ACHN (cell line): Measurements from ENCODE around the gene ZSWIM6.

Source experiments
- DNase-seq: peaks from one replicate; pipeline ENCODE4 v3.0.0-alpha.2; 2015
- in situ Hi-C: cut with HindIII; loops from 2 replicates; pipeline ENCODE4 v1.10.0; 2017; ENCODE audit warnings: low sequenced_read_pairs, low pct_ligation_motif_present, low pct_unique_long_range_greater_than_20kb

The ZSWIM6 gene

DNA sequence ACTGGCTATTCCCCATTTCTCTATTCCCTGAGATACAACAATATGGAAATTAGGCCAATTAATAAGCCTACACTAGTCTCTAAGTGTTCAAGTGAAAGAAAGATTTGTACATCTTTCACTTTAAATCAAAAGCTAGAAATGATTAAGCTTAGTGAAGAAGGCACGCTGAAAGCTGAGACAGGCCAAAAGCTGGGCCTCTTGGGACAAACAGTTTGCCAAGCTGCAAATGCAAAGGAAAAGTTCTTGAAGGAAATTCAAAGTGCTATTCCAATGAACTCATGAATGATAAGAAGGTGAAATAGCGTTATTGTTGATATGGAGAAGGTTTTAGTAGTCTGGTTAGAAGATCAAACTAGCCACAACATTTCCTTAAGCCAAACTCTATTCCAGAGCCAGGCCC is 256.2 kb downstream of the ZSWIM6 start:
- no peak for DNase-seq

DNA sequence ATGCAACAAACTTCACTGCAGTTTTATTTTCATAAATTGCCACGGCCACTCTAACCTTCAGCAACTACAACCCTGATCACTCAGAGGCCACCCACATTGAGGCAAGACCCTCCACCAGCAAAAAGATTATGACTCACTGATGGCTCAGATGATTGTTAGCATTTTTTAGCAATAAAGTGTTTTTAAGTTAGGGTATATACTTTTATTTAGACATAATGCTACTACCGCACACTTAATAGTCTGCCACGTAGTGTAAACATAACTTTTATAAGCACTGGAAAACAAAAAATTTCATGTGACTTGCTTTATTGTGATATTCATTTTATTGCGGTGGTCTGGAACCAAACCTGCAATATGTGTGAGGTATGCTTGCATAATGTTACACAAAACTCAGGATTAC is 257.9 kb downstream of the ZSWIM6 start:
- in situ Hi-C loops, result no loop called here
- no peak for DNase-seq

More for the DNA sequence above, 256.2 kb downstream of the ZSWIM6 start:
- in situ Hi-C loops, result no loop called here

DNA sequence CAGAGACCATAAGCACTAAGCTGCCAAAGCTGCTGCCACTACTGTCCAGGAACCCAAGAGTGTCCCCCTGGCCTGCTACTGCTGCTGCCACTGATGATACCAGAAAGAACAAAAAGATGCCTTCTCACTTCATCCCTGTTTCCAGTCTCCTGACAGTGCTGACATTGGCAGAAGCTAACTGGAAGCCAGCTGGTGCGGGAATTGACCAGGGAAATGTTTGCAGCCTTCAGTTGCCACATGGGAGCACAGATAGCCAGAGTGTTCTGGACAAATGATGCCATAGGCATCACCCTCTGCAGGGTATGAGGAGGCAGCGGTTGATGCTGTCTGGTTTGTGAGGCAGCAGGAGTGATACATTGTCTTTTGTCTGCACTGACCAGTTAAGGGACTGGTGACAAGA is 258.4 kb downstream of the ZSWIM6 start:
- no peak for DNase-seq
- in situ Hi-C loops, result no loop called here

DNA sequence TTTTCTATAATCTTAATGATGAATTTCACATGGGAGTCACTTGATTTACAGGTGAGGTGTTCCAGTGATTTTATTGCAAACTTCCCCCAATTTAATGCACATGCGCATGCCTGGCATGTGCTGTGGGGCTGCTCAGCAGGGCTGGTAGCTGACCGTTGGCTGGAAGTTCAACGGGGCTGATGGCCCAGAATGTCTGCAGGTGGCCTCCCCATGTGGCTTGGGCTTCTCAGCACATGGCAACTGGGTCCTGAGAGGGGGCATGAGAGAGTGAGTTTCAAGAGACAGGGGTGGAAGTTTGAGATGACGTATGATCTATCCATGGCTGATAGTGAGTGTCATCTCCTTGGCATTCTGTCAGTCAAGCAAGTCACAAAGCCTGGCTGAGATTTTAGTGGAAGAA is 259.8 kb downstream of the ZSWIM6 start:
- DNase-seq, result no peak
- in situ Hi-C loops, result no loop called here

DNA sequence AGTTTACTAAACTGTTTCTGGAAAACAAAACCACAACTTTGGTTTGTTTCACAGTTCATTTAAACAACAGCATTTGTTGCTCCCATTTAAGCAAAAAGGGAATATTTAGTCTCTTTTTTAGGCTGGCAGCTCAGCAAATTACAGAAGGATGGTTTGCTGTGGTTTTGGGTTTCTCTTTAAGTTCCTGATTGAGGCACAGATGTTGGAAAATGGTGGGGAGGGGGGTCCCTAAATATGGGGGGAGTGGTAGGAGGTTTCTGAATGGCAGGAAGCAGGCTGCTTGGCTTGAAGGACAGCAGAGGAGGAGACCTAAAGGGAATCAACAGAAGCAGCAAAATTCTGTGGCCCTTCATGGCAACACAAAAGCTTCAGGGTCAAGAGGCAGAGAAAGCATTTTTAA is 263.4 kb downstream of the ZSWIM6 start:
- in situ Hi-C loops, result no loop called here
- DNase-seq, result no peak
